ENCODE data around the gene RPS6KA5. TPM values are rescaled to one million over a fixed set of nuclear protein-coding genes. Genes with fewer than 3 reads are reported as not detected.

RPS6KA5 gene
- total RNA-seq, 1 experiment from 2014 or later, result 24.2 TPM

GRCh38 chr14:91092073-91092472, 31.6 kb upstream of the RPS6KA5 start (continued):
- TF ChIP-seq TCF7L2 (IDR thresholded peaks at IDR 0.05; ENCODE audit: borderline replicate concordance, extremely low read depth, insufficient read depth, insufficient read length) (no peak), EZH2phosphoT487 (IDR thresholded peaks at IDR 0.05; ENCODE audit: borderline replicate concordance) (no peak), ATF3 (IDR thresholded peaks at IDR 0.05) (no peak), ZFX (IDR thresholded peaks at IDR 0.05) (no peak), CEBPB (IDR thresholded peaks at IDR 0.05; ENCODE audit: low read depth) (no peak), ZNF274 (IDR thresholded peaks at IDR 0.05; ENCODE audit: low read depth, low read length) (no peak), POLR2A (IDR thresholded peaks at IDR 0.05; ENCODE audit: borderline replicate concordance, extremely low read depth, insufficient read depth, insufficient read length) (no peak), RAD21 (IDR thresholded peaks at IDR 0.05; ENCODE audit: low read depth) (no peak), SP1 (IDR thresholded peaks at IDR 0.05; ENCODE audit: low read depth) (no peak), EGR1 (IDR thresholded peaks at IDR 0.05; ENCODE audit: low read depth) (no peak)

GRCh38 chr14:91090743-91091142, 30.3 kb upstream of the RPS6KA5 start:
- Histone ChIP-seq H3K9ac (ENCODE audit: low read length) (no peak overlapping the region), H3K79me2 (ENCODE audit: insufficient read depth, low read length) (no peaks in the 10 kb centered on the region), H3K27me3 (ENCODE audit: insufficient read depth, low read length) (no peaks in the 10 kb centered on the region), H3K4me3 (replicated peaks in 1 of 2; ENCODE audit: low read depth in 1 of 2, low read length in 2 of 2) (no peak overlapping the region), H4K20me1 (ENCODE audit: insufficient read depth) (no peaks in the 10 kb centered on the region), H3K9me3 (ENCODE audit: control insufficient read depth in 1 of 2, insufficient read depth in 1 of 2, low read depth in 1 of 2, low read length in 2 of 2) (no peaks in the 10 kb centered on the region), H3K4me2 (ENCODE audit: low read length) (no peak overlapping the region), H3K36me3 (ENCODE audit: control insufficient read depth in 1 of 2, insufficient read depth in 2 of 2, low read length in 2 of 2) (no peaks in the 10 kb centered on the region), H2AFZ (ENCODE audit: low read depth, low read length, poor library complexity, severe bottlenecking) (no peak overlapping the region), H3K27ac (ENCODE audit: low read depth, low read length) (no peak overlapping the region), H3K4me1 (ENCODE audit: control insufficient read depth in 1 of 2, insufficient read depth in 2 of 2, low read length in 2 of 2) (no peaks in the 10 kb centered on the region), H3K9me2 (ENCODE audit: insufficient read depth) (no peaks in the 10 kb centered on the region)
- intact Hi-C loops (cut with micrococcal nuclease), result no loop called here
- ChIA-PET RAD21 (ENCODE audit: low non-redundant PET in 1 of 2, low total read pairs in 2 of 2, uncharacterized antibody in 2 of 2, unreplicated experiment in 2 of 2) (no interaction called here), POLR2A (no interaction called here), CTCF (no interaction called here)
- TF ChIP-seq EGR1 (IDR thresholded peaks at IDR 0.05; ENCODE audit: low read depth) (no peak), TCF7L2 (IDR thresholded peaks at IDR 0.05; ENCODE audit: borderline replicate concordance, extremely low read depth, insufficient read depth, insufficient read length) (no peak), POLR2A (IDR thresholded peaks at IDR 0.05; ENCODE audit: borderline replicate concordance, extremely low read depth, insufficient read depth, insufficient read length) (no peak), ATF3 (IDR thresholded peaks at IDR 0.05) (no peak), CEBPB (IDR thresholded peaks at IDR 0.05; ENCODE audit: low read depth) (no peak), FOSL1 (IDR thresholded peaks at IDR 0.05; ENCODE audit: low read depth) (no peak), MAX (IDR thresholded peaks at IDR 0.05) (no peak), CTCF (IDR thresholded peaks at IDR 0.05 in 2 of 3, conservative IDR thresholded peaks at IDR 0.05 in 1 of 3; ENCODE audit: borderline replicate concordance in 1 of 3, insufficient read depth in 1 of 3, low read depth in 2 of 3, low read length in 2 of 3) (no peak), JUND (IDR thresholded peaks at IDR 0.05) (no peak), ZFX (IDR thresholded peaks at IDR 0.05) (no peak), ELF1 (IDR thresholded peaks at IDR 0.05; ENCODE audit: borderline replicate concordance, low read depth) (no peak), YY1 (IDR thresholded peaks at IDR 0.05; ENCODE audit: extremely low read depth, insufficient replicate concordance, low read depth, low read length) (no peak), EZH2 (IDR thresholded peaks at IDR 0.05) (no peak)
- no TSS peak for BruUV-seq (replicated peaks)
- no peak for ATAC-seq
- no peak for DNase-seq (ENCODE audit: low read depth, low spot score)

Measured in HCT116 (cell line).